Measurements from ENCODE around the gene MEP1A.

Gene MEP1A

GRCh38 chr6:46776070-46776712 lies 17.0 kb upstream of the MEP1A start:
- DNase-seq, result no peak

GRCh38 chr6:46777476-46778346 lies 15.5 kb upstream of the MEP1A start:
- no peak for DNase-seq

DNA sequence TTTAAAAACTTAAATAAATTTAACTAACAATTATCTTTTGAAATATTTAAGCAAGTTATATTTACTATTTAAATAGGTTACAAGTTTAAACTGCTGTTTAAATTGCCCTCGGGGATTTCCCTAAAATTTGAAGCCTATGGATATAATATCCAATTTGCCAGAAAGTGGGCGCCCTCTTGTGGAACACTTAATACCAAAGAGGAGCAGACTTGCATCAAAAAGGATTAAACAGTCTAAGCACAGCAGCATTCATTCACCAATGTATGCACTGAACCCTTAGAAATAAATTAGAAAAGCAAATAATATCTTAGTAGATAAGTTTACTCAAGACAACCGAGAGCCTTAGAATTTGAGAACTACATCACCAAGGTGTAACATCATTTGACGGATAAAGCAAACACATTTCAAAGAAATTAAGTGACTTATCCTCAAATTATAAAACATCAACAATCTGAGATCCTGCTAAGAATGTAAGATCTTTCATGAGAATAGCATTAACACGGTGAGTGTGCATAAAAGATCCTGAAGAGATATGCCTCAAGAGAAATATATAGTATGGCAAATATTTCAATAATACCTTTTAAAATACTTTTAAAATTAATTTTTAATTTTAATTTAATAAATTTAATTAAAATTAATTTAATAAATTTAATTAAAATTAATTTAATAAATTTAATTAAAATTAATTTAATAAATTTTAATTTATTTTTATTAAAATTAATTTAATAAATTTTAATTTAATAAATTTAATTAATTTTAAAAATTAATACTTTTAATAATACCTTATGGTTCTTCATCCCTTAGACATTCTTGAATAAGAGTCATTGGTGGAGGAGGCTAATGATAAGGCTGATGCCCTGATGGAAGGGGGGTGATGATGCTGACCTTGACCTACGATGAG lies 11.5 kb upstream of the MEP1A start:
- no peak for DNase-seq

DNA sequence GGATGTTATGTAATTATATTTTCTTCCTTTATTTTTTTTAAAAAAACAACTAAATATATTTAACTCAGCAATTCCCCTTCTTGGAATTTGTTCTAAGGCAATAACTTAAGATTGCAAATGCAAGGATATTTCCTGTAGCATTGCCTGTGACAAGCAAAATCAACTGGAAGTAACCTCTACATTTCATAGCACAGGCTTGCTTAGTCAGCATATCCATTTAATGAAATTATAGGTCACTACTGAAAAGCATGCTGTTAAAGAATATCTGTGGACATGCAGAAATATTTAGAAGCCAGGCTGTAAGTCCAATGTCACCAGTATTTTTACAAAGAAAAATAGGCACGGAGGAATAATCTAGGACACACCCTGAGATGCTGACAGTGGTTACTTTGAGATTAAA lies 8.7 kb upstream of the MEP1A start:
- DNase-seq, result no peak

GRCh38 chr6:46787871-46788540 lies 5.2 kb upstream of the MEP1A start:
- DNase-seq, result no peak

DNA sequence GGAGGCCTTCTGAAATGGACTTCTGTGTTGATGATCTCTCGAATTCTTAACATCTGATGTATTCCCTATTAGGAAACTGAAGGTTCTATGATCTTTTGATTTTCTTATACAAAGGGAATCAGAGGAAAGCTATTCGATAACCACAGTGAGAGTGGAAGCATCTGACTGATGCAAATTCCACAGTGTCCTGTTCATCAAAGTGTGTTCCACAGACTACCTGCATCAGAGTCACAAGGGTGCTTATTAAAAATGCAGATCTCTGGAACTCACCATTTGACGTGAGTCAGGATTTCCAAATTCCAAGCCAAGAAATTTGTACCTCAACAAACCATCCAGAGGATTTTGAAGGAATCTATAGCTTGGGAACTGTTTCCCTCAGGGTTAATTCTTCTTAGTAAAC lies 4.4 kb upstream of the MEP1A start:
- DNase-seq, result no peak

- no peak for DNase-seq
Observed at GRCh38 chr6:46789434-46790354, 3.5 kb upstream of the MEP1A start.

GRCh38 chr6:46790355-46790874 lies 2.8 kb upstream of the MEP1A start:
- DNase-seq, result no peak

GRCh38 chr6:46792635-46793034 lies 554 bp upstream of the MEP1A start:
- DNase-seq, result no peak

- no peak for DNase-seq
Observed at GRCh38 chr6:46794068-46794467, 879 bp downstream of the MEP1A start.

DNA sequence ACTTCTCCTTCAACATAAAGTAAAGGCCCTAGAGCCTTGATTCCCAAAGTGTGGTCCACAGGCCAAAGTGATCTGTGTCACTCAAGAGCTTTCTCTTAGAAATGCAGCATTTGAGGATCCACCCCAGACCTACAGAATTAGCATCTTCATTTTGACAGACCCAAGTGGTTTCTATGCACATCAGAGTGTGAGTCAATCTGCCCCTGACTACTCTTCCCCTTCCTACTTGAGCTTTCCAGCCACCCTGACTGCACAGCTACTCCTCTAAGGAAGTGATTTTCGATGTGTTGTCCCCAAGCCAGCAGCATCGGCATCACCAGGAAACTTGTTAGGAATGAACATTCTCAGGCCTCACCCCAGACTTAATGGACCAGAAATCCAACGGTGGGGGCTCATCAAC lies 2.6 kb downstream of the MEP1A start:
- no peak for DNase-seq

- no peak for DNase-seq
Observed at GRCh38 chr6:46796848-46797580, 3.8 kb downstream of the MEP1A start.

DNA sequence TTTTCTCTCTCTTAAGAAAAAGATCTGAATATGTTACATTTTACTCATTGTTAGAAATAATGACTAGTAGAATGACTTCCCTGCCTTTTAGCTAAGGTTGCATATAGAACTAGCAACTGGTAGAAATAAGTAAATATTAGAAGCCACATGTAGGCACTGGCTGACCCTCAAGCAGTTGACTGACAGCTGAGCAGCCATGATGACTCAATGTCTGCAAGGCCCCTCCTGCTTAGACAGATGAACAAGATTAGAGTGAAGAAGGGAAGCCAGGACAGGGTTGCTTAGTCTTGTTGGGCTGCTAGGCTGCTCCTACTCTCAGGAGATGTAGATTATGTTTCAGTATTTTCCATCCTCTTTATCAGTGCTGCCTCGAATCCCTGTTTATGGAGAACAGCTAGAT lies 6.5 kb downstream of the MEP1A start:
- no peak for DNase-seq

- no peak for DNase-seq
Observed at GRCh38 chr6:46808806-46809205, 15.6 kb downstream of the MEP1A start.

DNA sequence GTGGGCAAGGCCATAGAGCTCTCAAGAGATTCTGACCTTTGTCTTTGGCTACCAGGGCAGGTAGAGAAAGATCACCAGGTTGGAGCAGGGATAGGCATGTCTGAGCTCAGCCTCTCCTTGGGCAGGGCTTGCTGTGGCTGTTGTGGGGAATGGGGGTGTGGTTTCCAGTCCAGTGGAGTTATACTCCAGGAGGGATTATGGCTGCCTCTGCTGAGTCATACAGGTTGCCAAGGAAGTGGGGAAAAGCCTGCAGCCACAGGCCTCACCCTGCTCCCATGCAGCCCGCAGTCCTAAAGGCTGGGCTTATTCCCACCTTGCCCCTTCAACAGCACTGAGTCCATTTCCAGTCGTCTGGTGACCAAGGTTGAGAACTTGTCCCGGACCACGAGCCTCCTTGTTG lies 21.9 kb downstream of the MEP1A start:
- DNase-seq, result no peak

DNA sequence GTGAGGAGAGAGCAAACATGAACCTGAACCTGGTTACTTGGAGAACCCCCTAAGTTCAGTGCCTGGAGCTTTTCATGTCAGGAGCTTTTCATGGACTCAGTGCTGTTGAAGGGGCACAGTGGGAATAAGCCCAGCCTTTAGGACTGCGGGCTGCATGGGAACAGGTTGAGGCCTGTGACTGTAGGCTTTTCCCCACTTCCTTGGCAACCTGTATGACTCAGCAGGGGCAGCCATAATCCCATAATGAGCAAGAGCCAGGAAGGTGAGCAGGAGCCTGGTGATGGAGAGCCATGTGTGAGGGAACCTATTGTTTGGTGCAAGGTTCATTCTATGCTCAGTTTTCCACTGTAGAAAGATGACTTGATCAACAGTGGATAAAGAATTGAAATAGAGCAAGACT lies 23.4 kb downstream of the MEP1A start:
- no peak for DNase-seq

DNA sequence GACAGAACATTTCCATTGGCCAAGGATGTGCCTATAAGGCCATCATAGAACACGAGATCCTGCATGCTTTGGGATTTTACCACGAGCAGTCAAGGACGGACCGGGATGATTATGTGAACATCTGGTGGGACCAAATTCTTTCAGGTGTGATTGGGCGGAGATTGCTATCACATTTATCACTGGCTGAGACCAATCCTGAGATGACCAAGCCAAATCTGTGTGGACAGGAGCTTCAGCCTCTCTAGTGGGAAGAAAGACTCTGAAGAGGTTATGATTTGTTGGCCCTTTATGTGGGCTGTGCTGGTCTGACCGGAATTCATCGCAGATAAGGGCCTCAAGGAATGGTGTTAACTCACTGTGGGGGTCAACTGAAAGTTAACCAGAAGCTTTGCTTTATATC lies 26.4 kb downstream of the MEP1A start:
- DNase-seq, result no peak

GRCh38 chr6:46821458-46821881 lies 28.3 kb downstream of the MEP1A start:
- DNase-seq, result no peak

GRCh38 chr6:46828939-46829338 lies 35.8 kb downstream of the MEP1A start:
- DNase-seq, result no peak

DNA sequence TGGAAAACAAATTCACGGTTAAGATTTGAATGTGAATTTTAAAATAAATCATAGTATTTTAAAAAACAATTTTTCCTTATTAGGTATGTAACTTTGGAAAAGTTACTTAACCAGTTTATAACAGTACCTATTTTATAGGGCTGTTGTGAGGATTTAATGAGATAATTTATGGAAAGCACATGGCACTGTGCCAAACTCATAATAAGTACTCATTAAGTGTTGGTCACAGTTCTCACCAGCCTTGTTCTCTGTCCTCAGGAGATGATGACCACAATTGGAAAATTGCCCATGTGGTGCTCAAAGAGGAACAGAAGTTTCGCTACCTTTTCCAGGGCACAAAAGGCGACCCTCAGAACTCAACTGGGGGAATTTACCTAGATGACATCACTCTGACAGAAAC lies 39.6 kb downstream of the MEP1A start:
- DNase-seq, result no peak

Data from left hindlimb (tissue), 1 donor.